Activated naive CD8-positive, alpha-beta T cell treated with anti-CD3 and anti-CD28 coated beads, Interleukin-2, amount 10 ng/mL, durations not matched to agents 7 days and 5 days (primary cell): ENCODE measurements around the gene PRKCB. TPM values are rescaled to one million over a fixed set of nuclear protein-coding genes. Genes with fewer than 3 reads are reported as not detected.

Source experiments
- ATAC-seq: fragments of 150-1000 bp; cut with Tn5 transposase; one replicate; pipeline ENCODE4 v1.10.0; 2021; ENCODE audit warnings: low read depth, moderate library complexity
- POLR2A ChIA-PET: fragments of 350-600 bp; sonication (Branson Sonifier 250); formaldehyde crosslinking; loops from one replicate; lab custom pipeline; 2021; ENCODE audit warnings: antibody characterized with exemption; lab: Charles Lee
- DNase-seq: peaks from one replicate; pipeline ENCODE4 v3.0.0; 2021
- H3K27ac Mint-ChIP-seq: one replicate; pipeline ENCODE4 v1.8.0; 2022; ENCODE audit warnings: mild to moderate bottlenecking, mixed read lengths
- H3K27me3 Mint-ChIP-seq: one replicate; pipeline ENCODE4 v1.8.0; 2022; ENCODE audit warnings: mild to moderate bottlenecking, moderate library complexity, mixed read lengths
- H3K36me3 Mint-ChIP-seq: one replicate; pipeline ENCODE4 v1.8.0; 2021; ENCODE audit warnings: mild to moderate bottlenecking, mixed read lengths
- H3K4me1 Mint-ChIP-seq: one replicate; pipeline ENCODE4 v1.8.0; 2021; ENCODE audit warnings: mixed read lengths
- H3K4me3 Mint-ChIP-seq: one replicate; pipeline ENCODE4 v1.8.0; 2022; ENCODE audit warnings: mild to moderate bottlenecking, moderate library complexity, mixed read lengths
- H3K9me3 Mint-ChIP-seq: one replicate; pipeline ENCODE4 v1.8.0; 2021; ENCODE audit warnings: mixed read lengths
- total RNA-seq, 2 experiments: library from RNA; stranded (reverse); gene quantifications; one replicate each; pipeline ENCODE4 v1.2.3, GENCODE V29; 2021

The PRKCB gene
- total RNA-seq, 2 experiments from 2014 or later: 120 to 123 TPM

DNA sequence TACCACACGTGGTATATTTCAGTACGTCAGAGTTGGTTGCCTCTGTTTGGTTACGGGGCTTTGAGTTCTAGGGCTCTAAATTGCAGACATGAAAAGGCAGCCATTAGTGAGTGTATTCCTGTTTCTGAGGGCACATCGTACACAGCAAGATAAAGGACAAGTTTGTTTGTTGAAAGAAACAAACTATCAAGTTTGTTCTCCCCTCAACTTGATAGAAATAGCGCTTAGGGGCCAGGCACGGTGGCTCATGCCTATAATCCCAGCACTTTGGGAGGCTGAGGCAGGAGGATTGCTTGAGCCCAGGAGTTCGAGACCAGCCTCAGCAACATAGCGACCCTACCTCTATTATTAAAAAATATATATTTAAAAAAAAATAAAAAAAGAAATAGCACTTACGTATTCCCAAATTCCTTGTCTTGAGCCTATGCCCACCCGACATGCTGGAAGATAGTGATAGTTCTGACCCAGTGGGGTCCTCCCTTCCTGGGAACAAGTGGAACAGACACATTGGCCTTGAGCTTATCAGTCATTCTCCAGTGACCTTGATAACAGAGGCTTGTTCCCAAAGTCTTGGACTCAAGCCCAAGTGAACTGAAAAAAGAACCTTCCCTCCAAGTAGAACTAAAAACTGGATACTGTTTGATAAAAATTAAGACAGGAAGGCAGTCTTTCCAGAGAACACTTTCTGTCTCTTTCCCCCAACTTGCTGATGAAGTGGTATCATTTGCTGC lies 280.4 kb downstream of the PRKCB start:
- Mint-ChIP-seq H3K36me3 (peaks cover 29% of the 10 kb centered on the region), H3K4me3 (no peak overlapping the region), H3K4me1 (peaks cover 2% of the 10 kb centered on the region), H3K27ac (no peak overlapping the region), H3K9me3 (no peaks in the 10 kb centered on the region), H3K27me3 (no peaks in the 10 kb centered on the region)
- DNase-seq (no peak), ATAC-seq (no peak)
- POLR2A ChIA-PET: no interaction called here

DNA sequence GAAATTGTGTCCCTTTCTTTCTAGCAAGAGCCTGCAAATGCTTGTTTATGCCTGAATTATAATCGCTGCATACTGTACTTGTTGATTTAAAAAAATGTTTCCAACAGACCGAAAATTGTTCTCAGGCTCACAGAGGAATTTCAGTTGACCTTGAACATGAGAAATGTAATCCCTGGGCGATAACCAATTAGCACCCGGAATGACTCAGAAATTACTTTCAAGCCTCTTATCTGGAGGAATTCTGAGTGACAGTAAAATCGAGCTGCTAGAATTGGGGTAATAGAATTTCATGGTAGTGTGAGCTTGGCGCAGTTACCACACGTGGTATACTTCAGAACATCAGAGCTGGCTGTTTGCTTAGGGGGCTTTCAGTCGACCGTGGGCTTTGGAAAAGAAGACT lies 281.2 kb downstream of the PRKCB start:
- Mint-ChIP-seq H3K36me3 (peaks cover 32% of the 10 kb centered on the region), H3K27ac (no peak overlapping the region), H3K4me3 (no peak overlapping the region), H3K9me3 (no peaks in the 10 kb centered on the region), H3K4me1 (peaks cover 4% of the 10 kb centered on the region), H3K27me3 (no peaks in the 10 kb centered on the region)
- no peak for ATAC-seq
- POLR2A ChIA-PET: no interaction called here
- DNase-seq: no peak

GRCh38 chr16:24117680-24118079 lies 281.9 kb downstream of the PRKCB start:
- H3K36me3 Mint-ChIP-seq: peaks cover 32% of the 10 kb centered on the region
- no peak for DNase-seq

DNA sequence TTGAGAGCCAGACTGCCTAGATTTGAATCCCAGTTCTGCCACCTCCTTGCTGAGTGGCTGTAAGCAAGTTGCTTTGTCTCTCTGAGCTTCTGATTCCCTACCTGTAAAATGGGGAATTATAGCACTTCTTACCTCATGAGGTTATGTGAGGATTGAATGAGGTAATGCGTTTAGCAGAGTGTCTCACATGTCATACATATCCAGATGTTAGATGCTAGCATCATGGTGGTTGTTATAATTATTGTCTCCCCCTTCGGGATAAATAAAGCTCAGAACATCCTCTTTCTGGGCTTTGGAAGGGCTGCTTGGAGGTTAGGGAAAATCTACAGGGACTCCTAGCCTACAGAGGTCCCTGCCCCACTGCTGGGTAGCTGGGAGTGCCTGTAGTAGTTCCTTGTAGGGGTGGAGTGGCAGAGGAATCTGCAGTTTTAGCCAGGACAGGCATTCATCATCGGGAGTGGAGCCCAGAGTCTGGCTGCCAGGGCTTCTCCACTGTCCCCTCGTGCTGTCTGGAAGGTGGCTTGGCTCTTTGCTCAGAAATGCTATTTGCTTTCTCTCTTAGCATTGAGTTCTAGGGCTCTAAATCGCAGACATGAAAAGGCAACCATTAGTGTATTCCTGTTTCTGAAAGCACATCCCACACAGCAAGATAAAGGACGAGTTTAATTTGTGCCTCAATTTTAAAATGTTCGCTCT lies 282.5 kb downstream of the PRKCB start:
- Mint-ChIP-seq H3K36me3 (peaks cover 27% of the 10 kb centered on the region), H3K27me3 (no peaks in the 10 kb centered on the region), H3K4me3 (no peak overlapping the region), H3K9me3 (no peaks in the 10 kb centered on the region), H3K27ac (no peak overlapping the region), H3K4me1 (peaks cover 4% of the 10 kb centered on the region)
- POLR2A ChIA-PET: no interaction called here
- DNase-seq: no peak
- ATAC-seq: no peak

More at GRCh38 chr16:24117680-24118079, 281.9 kb downstream of the PRKCB start:
- H3K9me3 Mint-ChIP-seq: no peaks in the 10 kb centered on the region
- POLR2A ChIA-PET: no interaction called here
- peaks cover 4% of the 10 kb centered on the region for H3K4me1 Mint-ChIP-seq
- no peak overlapping the region for H3K27ac Mint-ChIP-seq
- ATAC-seq: no peak
- no peak overlapping the region for H3K4me3 Mint-ChIP-seq
- no peaks in the 10 kb centered on the region for H3K27me3 Mint-ChIP-seq

DNA sequence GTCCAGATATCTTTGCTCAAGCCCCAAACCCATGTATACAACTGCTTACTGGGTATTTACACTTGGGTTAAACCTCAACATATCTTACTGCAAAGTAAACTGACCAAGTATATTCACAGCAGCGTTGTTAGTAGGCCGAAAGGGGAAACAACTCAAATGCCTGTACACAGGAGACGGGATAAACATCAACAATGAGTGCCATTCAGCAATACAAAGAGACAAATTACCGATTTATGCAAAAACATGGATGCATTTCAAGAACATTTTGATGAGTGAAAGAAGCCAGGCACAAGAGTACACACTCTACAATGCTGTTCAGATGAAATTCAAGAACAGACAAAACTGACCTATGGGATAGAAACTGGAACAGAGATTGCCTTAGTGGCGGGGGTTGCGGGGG lies 284.0 kb downstream of the PRKCB start:
- Mint-ChIP-seq H3K36me3 (peaks cover 34% of the 10 kb centered on the region), H3K4me3 (no peak overlapping the region), H3K27me3 (no peaks in the 10 kb centered on the region), H3K27ac (no peak overlapping the region), H3K9me3 (no peaks in the 10 kb centered on the region), H3K4me1 (peaks cover 4% of the 10 kb centered on the region)
- POLR2A ChIA-PET: no interaction called here
- ATAC-seq (no peak), DNase-seq (no peak)

DNA sequence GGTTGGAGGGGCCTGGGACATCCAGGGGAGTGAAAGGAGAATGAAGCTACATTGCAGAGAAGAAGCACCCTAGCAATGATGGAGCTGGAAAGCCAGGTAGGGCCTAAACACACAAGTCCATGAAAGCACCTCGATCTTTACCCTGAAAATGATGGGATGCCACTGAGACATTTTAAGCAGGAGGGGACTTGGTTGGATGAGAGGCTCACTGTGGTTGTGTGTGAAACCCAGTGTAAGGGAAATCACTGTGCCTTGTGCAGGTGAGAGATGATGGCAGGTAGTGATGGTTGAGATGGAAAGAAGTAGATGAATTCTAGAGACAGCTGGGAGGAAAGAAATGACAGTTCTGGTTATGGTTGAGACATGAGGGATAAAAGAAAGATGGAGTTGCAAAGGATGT lies 287.5 kb downstream of the PRKCB start:
- POLR2A ChIA-PET: no interaction called here
- Mint-ChIP-seq H3K9me3 (no peaks in the 10 kb centered on the region), H3K4me1 (peaks cover 5% of the 10 kb centered on the region), H3K4me3 (no peak overlapping the region), H3K36me3 (peaks cover 46% of the 10 kb centered on the region), H3K27ac (no peak overlapping the region), H3K27me3 (no peaks in the 10 kb centered on the region)
- ATAC-seq (no peak), DNase-seq (no peak)

- H3K36me3 Mint-ChIP-seq: peaks cover 45% of the 10 kb centered on the region
- H3K9me3 Mint-ChIP-seq: no peaks in the 10 kb centered on the region
- DNase-seq (no peak), ATAC-seq (no peak)
- no peak overlapping the region for H3K27ac Mint-ChIP-seq
- H3K4me3 Mint-ChIP-seq: no peak overlapping the region
- peaks cover 5% of the 10 kb centered on the region for H3K4me1 Mint-ChIP-seq
- POLR2A ChIA-PET: no interaction called here
- H3K27me3 Mint-ChIP-seq: no peaks in the 10 kb centered on the region
These were observed 288.5 kb downstream of the PRKCB start for GRCh38 chr16:24124291-24124690.

DNA sequence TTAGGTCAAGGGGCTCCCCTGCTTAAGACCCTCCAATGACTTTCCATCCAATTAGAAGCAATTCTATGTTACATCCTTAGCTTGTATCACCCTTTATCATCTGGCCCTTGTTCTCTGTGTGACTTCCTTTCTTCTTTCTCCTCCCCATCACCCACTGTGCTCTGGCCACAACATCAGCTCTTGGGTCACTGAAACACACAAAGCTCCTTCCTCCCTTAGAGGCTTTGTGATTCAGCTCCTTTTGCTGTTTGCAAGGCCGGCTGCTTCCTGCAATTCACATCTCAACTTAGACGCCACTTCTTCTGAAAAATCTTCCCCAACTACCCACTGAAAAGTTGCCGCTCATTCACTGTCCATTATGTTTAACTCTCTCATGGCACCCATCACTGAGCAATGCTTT lies 289.4 kb downstream of the PRKCB start:
- Mint-ChIP-seq H3K4me1 (peaks cover 6% of the 10 kb centered on the region), H3K9me3 (no peaks in the 10 kb centered on the region), H3K27ac (no peak overlapping the region), H3K36me3 (peaks cover 40% of the 10 kb centered on the region), H3K27me3 (no peaks in the 10 kb centered on the region), H3K4me3 (no peak overlapping the region)
- ATAC-seq: no peak
- POLR2A ChIA-PET: no interaction called here
- no peak for DNase-seq

DNA sequence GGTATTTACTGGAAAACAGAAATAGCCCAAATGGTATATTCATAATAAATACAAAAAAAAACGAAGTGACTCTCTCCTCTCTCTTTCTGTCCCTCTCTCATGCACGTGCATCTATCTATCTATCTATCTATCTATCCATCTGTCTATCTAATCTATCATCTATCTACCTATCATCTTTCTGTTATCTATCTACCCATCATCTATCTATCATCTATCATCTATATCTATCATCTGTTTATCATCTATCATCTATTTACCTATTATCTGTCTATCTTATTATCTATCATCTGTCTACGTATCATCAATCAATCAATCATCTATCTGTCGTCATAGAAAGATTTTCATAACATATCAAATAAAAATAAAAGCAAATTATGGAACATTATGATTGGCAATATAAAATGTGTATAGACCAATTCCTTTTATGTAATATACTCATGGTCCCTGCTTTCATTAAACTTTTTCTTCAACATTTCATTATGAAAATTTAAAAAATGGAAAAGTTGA lies 293.7 kb downstream of the PRKCB start:
- POLR2A ChIA-PET: no interaction called here
- ATAC-seq (no peak), DNase-seq (no peak)
- Mint-ChIP-seq H3K36me3 (peaks cover 33% of the 10 kb centered on the region), H3K4me1 (peaks cover 5% of the 10 kb centered on the region), H3K27me3 (no peaks in the 10 kb centered on the region), H3K27ac (no peak overlapping the region), H3K9me3 (no peaks in the 10 kb centered on the region), H3K4me3 (no peak overlapping the region)

DNA sequence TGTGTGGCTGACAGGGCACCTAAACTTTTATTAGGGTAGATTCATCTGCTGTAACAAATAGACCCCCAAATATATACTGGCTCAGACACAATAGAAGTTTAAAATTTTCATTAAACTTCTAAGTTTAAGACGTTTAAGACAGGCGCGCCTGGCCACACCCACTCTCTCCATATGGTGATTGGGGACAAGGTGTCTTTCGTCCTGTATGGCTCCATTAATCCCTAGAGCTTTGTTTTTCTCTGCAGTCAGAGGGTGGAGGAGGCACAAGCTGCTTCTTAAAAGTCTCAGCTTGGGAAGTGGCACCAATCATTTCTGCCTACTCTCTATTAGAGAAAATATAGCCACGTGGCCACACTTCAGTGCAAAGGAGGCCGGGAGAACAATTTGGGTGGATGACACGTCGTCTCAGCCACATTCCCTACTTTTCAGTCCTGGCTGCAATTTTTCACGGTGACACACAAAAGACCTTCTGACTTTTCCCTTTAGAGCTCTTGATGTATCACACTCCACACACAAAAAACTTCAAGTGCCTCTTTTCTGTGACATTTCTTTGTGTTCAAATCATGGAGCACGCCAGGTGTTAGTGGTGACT lies 294.8 kb downstream of the PRKCB start:
- ATAC-seq (no peak), DNase-seq (no peak)
- Mint-ChIP-seq H3K27me3 (no peaks in the 10 kb centered on the region), H3K4me1 (peaks cover 3% of the 10 kb centered on the region), H3K36me3 (peaks cover 23% of the 10 kb centered on the region), H3K9me3 (no peaks in the 10 kb centered on the region), H3K27ac (no peak overlapping the region), H3K4me3 (no peak overlapping the region)
- POLR2A ChIA-PET: no interaction called here

GRCh38 chr16:24131294-24131693 lies 295.5 kb downstream of the PRKCB start:
- POLR2A ChIA-PET: no interaction called here
- H3K27ac Mint-ChIP-seq: no peak overlapping the region

DNA sequence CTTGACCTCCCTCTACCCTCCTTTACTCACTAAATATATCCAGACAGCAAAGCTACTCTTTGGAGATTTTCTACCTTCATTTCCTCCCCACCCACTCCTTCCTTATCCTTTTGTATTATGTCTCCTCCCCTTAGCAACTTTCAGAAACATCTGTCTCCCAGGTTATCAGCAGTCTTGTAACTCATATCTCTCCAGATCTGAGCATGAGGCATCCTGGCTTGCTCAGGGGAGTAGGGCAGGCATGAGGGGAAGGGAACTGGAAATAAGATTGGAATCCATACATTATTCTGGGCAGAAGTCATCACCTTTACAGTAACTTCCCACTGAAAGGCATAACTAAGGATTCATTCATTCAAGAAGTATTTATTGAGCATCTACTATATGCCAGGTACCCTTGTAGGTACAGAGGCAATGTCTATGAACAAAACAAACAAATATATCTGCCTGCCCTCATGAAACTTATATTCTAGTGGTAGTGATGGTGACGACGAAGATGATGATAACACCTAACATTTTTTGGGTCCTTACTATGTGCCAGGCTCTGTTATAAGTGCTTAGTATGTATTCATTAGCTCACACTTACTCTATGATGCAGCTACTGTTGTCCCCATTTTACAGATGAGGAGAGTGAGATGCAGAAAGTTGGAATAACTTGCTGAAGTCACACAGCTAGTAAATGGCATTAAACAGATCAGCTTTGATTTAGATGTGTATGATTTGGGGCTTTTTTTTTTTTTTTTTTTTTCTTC lies 296.4 kb downstream of the PRKCB start:
- peaks cover 22% of the 10 kb centered on the region for H3K36me3 Mint-ChIP-seq
- H3K4me3 Mint-ChIP-seq: no peak overlapping the region
- no peaks in the 10 kb centered on the region for H3K9me3 Mint-ChIP-seq
- no peaks in the 10 kb centered on the region for H3K27me3 Mint-ChIP-seq
- DNase-seq: no peak
- ATAC-seq: no peak
- POLR2A ChIA-PET: no interaction called here
- peaks cover 3% of the 10 kb centered on the region for H3K4me1 Mint-ChIP-seq
- no peak overlapping the region for H3K27ac Mint-ChIP-seq

More at GRCh38 chr16:24131294-24131693, 295.5 kb downstream of the PRKCB start:
- ATAC-seq (no peak), DNase-seq (no peak)
- Mint-ChIP-seq H3K4me1 (peaks cover 3% of the 10 kb centered on the region), H3K9me3 (no peaks in the 10 kb centered on the region), H3K4me3 (no peak overlapping the region), H3K27me3 (no peaks in the 10 kb centered on the region), H3K36me3 (peaks cover 22% of the 10 kb centered on the region)

- no peaks in the 10 kb centered on the region for H3K9me3 Mint-ChIP-seq
- H3K4me1 Mint-ChIP-seq: peaks cover 3% of the 10 kb centered on the region
- no peak overlapping the region for H3K27ac Mint-ChIP-seq
- H3K4me3 Mint-ChIP-seq: no peak overlapping the region
- POLR2A ChIA-PET: no interaction called here
- no peak for ATAC-seq
- no peaks in the 10 kb centered on the region for H3K27me3 Mint-ChIP-seq
- H3K36me3 Mint-ChIP-seq: peaks cover 18% of the 10 kb centered on the region
- DNase-seq: no peak
These were observed 297.0 kb downstream of the PRKCB start for GRCh38 chr16:24132797-24133155.
